Left renal cortex interstitium (tissue), 4 donors: ENCODE data around the gene CDK2. TPM values are rescaled to one million over a fixed set of nuclear protein-coding genes. Genes with fewer than 3 reads are reported as not detected.

Experiments used
- DNase-seq, 4 donors: peaks; one replicate each; pipeline ENCODE4 v3.0.0-alpha.2; 2013; ENCODE audit warnings: low read depth in 4 of 4, low spot score in 2 of 4, missing footprints in 1 of 4
- polyA plus RNA-seq, 4 donors: library from polyadenylated mRNA; unstranded; fragments of 120-200 nt; gene quantifications; one replicate each; pipeline ENCODE4 v1.2.1, GENCODE V29; 2013; ENCODE audit not compliant: insufficient read length in 4 of 4

CDK2 gene
- polyA plus RNA-seq, 4 donors = 52.0 to 75.1 (median 67.0) TPM

- peak in 1 of 4 donors; percentile 32 for DNase-seq
These were observed 41.2 kb downstream of the CDK2 start for GRCh38 chr12:56007564-56008559.

DNA sequence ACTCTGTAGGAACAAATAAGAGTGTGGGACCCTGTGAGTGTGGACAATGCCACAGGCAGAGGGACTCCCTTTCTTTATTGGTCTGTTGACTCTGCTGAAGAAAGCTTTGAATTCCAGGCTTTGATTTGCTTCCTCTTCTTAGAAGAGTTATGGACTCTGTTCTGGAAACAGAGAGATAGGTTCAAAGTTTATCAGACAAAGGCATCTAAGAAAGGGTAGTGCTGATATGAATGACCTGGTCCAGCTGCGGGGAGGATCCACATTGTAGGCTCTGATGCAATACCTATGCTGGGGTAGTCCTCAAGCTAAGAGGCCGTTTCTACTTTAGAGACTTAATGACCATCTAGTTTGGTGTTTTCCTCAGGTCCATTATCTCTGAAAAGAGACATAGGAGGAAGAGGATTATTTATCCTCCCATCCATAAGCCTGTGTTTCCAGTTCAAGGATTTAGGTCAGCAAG is 43.5 kb downstream of the CDK2 start:
- DNase-seq = no peak

DNA sequence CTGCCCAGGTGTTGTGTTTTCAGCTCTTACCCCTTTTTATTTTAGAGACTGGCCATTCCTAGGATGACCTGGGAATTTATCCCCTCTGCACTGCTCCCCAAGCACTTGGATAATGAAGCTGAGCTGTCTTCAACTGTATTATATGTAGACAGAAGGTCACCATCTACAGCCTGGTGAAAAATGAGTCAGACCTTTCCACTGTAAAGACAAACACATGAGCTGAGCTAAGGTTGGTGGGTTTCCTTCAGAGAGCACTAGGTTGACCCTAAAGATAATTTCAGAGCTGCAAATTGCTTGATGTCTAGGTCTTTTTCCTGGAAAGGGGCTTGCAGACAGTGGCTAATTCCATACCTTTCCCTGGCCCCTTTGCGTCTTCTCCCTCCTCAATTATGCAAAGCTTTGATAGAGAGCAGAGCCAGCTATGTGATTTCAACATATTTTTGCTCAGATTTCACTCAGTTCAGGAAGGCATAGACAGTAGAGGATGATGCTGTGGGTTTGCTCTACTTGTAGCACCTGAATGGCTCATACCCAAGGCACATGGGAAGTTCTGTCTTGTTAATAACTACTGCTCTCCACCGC is 45.0 kb downstream of the CDK2 start:
- no peak for DNase-seq

DNA sequence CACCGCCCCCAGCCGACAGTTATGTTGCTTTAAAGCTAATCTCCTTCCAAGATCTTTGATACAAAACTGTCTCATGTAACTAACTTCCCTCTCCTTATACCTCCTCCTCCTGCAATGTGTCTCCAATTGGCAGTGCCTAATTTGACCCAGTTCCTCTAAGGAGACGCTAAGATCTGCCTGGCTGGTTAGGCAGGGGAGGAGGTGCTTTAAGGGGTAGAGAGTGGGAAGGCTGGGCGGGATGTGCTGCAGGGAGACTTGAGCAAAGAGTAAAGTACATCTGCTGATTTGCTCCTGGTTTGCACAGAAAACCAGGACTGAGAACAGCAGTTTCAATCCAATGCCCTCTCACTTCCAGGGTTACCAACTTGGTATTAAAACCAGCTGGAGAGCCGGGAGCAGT is 46.9 kb downstream of the CDK2 start:
- no peak for DNase-seq

GRCh38 chr12:56014205-56014604 is 47.6 kb downstream of the CDK2 start:
- peak in 2 of 4 donors; percentile 34 to 60 for DNase-seq

DNA sequence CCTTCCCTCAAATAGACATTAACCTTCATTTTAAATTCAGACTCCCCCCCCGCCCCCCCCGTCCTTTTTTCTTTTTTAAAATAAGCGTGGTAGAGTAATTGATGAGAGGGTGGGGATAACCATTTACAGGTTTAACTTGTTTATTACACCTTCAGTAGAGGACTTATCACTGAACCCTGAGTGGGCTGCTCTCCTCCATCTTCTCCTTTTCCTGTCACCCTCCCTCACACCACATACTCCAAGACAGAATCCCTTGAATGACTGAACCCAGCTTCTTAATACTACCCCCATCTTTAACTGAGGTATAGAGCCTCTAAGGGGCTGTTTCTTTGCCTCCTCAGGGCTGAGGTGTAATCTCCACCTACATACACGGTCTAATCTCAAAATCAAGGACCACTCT is 50.6 kb downstream of the CDK2 start:
- DNase-seq = no peak

- no peak for DNase-seq
These were observed 51.7 kb downstream of the CDK2 start for GRCh38 chr12:56018356-56018755.

GRCh38 chr12:56020423-56021184 is 54.0 kb downstream of the CDK2 start, which contains the start of gene IKZF4:
TSS of gene IKZF4 (plus strand) at chr12:56021043. CDS start at chr12:56021494, 451 bp downstream.
- DNase-seq = peak in 3 of 4 donors; percentile 75 to 78 (median 77)

DNA sequence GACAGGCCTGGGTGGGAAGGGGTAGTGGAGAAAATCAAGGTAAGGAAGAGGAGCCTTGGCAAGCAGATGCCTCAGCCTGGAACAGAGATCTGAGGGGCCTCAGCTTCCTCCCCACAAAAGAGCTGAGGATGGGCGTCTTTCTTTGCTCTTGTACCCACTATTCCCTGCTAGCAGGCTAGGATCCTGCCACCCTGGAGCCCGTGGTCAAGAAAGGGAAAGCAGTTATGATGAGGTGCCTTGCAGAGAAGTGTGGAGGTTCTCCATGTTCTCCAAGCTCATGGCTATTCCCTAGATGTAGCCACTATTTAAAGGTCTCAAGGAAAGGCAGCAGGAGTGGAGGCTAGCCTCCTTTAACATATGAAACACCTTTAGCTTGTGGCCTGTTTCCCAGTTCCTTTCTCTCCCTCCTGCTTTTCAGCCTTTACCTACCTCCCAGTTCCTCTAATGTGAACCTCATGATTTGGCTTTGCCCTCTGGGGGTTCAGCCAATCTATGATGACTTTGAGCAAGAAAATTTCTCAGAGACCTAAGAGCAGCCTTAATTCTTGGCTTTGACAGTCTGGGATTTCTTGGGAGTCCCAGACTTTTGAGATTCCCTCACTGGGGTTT is 55.4 kb downstream of the CDK2 start:
- no peak for DNase-seq

Other genes starting within 250 kb of the CDK2 start
- gene RDH5, start 246.4 kb upstream of the CDK2 start, polyA plus RNA-seq = 10 to 100 TPM; 18.7 to 39.4 (median 30.1) TPM
- gene CD63, start 237.8 kb upstream of the CDK2 start, polyA plus RNA-seq = 100 to 1,000 TPM; 607 to 729 (median 660) TPM
- gene GDF11, start 223.7 kb upstream of the CDK2 start, polyA plus RNA-seq = 10 to 100 TPM; 18.2 to 29.2 (median 23.1) TPM
- gene SARNP, start 149.1 kb upstream of the CDK2 start, polyA plus RNA-seq = 100 to 1,000 TPM in 3 of 4 donors, 10 to 100 TPM in 1; 98.8 to 156 (median 114) TPM
- gene ORMDL2, start 148.8 kb upstream of the CDK2 start, polyA plus RNA-seq = 10 to 100 TPM; 27.9 to 37.4 (median 31.0) TPM
- 10 to 100 TPM; 40.0 to 51.0 (median 45.3) TPM for gene DNAJC14, start 137.2 kb upstream of the CDK2 start, polyA plus RNA-seq
- 1 to 10 TPM in 2 of 4 donors, under 1 TPM in 2; 0.69 to 1.2 (median 1.0) TPM for gene MMP19, start 123.9 kb upstream of the CDK2 start, polyA plus RNA-seq
- gene PYM1, start 38.9 kb upstream of the CDK2 start, polyA plus RNA-seq = 10 to 100 TPM; 34.9 to 41.9 (median 36.4) TPM
- 10 to 100 TPM; 15.8 to 26.4 (median 21.8) TPM for gene DGKA, start 35.7 kb upstream of the CDK2 start, polyA plus RNA-seq
- 1 to 10 TPM; 3.3 to 4.6 (median 4.2) TPM for gene PMEL, start 788 bp upstream of the CDK2 start, polyA plus RNA-seq
- gene RAB5B, start 7.2 kb downstream of the CDK2 start, polyA plus RNA-seq = 100 to 1,000 TPM; 155 to 162 (median 160) TPM
- 10 to 100 TPM; 40.9 to 57.7 (median 52.6) TPM for gene SUOX, start 30.4 kb downstream of the CDK2 start, polyA plus RNA-seq
- 10 to 100 TPM; 13.9 to 26.8 (median 19.6) TPM for gene IKZF4, start 54.2 kb downstream of the CDK2 start, polyA plus RNA-seq
- 100 to 1,000 TPM; 119 to 541 (median 268) TPM for gene RPS26, start 75.1 kb downstream of the CDK2 start, polyA plus RNA-seq
- gene ERBB3, start 113.3 kb downstream of the CDK2 start, polyA plus RNA-seq = 100 to 1,000 TPM in 1 of 4 donors, 10 to 100 TPM in 3; 57.6 to 108 (median 87.7) TPM
- 100 to 1,000 TPM; 148 to 165 (median 156) TPM for gene PA2G4, start 137.7 kb downstream of the CDK2 start, polyA plus RNA-seq
- gene RPL41, start 149.8 kb downstream of the CDK2 start, polyA plus RNA-seq = 1,000 to 10,000 TPM; 4,437 to 5,971 (median 5,319) TPM
- 1 to 10 TPM; 5.8 to 8.4 (median 6.2) TPM for gene ZC3H10, start 151.4 kb downstream of the CDK2 start, polyA plus RNA-seq
- 10 to 100 TPM; 74.7 to 87.1 (median 75.3) TPM for gene ESYT1, start 161.4 kb downstream of the CDK2 start, polyA plus RNA-seq
- 100 to 1,000 TPM; 158 to 212 (median 171) TPM for gene MYL6B, start 185.8 kb downstream of the CDK2 start, polyA plus RNA-seq
- 1,000 to 10,000 TPM; 1,610 to 2,370 (median 1,767) TPM for gene MYL6, start 191.5 kb downstream of the CDK2 start, polyA plus RNA-seq
- gene SMARCC2, start 222.7 kb downstream of the CDK2 start, polyA plus RNA-seq = 100 to 1,000 TPM in 3 of 4 donors, 10 to 100 TPM in 1; 97.5 to 151 (median 128) TPM